Measurements from ENCODE around the gene DPP7.

DPP7 gene

GRCh38 chr9:137110911-137111787 is 3.4 kb downstream of the DPP7 start:
- Histone ChIP-seq H3K4me3 (ENCODE audit: low read length) (no peak overlapping the region), H3K27me3 (ENCODE audit: control insufficient read depth, insufficient read depth, low read length) (peaks cover 11% of the 10 kb centered on the region), H3K4me1 (ENCODE audit: control insufficient read depth, insufficient read depth, low read length) (peaks cover 9% of the 10 kb centered on the region), H3K9me3 (ENCODE audit: control insufficient read depth, low read length) (no peaks in the 10 kb centered on the region), H3K36me3 (ENCODE audit: control insufficient read depth, insufficient read depth, low read length) (no peaks in the 10 kb centered on the region), H3K9ac (ENCODE audit: low read length) (no peak overlapping the region)

DNA sequence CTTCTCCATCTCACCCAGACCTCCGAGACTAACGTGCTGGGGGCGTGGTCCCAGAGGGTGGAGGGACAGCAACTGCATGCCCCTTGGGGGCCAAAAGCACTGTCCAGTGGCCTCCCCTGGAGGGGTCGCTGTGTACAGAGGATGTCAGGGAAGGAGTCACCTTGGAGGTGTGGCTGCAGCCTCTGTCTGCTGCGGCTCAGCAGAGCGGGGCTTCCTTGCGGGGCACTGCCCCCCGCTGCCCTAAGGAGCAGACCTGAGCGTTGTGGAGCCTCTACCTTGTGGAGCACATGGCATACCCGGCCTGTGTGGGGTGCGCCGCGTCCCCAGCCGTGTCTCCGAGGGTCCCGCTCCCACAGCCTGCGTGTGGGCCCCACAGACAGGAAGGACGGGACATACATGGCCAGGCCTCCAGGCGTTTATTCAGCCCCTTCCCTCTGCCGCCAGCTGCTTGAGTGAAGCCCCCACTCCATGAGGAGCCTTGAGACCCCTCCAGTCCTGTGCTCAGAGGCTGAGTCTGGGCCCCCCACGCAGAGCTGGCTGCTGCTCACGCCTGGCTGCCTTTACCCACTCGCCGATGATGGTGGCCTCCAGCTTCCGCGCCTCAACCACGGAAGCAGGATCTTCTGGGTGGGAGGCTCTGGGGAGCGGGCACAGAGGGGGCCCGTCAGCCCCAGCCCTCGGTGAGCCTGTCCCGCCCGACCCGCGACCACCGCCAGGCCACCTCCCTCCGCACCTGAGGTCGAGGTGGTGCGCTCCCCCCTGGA is 4.2 kb downstream of the DPP7 start:
- Histone ChIP-seq H3K4me1 (ENCODE audit: control insufficient read depth, insufficient read depth, low read length) (peaks cover 8% of the 10 kb centered on the region), H3K27me3 (ENCODE audit: control insufficient read depth, insufficient read depth, low read length) (peaks cover 3% of the 10 kb centered on the region), H3K4me3 (ENCODE audit: low read length) (no peak overlapping the region), H3K36me3 (ENCODE audit: control insufficient read depth, insufficient read depth, low read length) (no peaks in the 10 kb centered on the region), H3K9me3 (ENCODE audit: control insufficient read depth, low read length) (no peaks in the 10 kb centered on the region), H3K9ac (ENCODE audit: low read length) (no peak overlapping the region)

DNA sequence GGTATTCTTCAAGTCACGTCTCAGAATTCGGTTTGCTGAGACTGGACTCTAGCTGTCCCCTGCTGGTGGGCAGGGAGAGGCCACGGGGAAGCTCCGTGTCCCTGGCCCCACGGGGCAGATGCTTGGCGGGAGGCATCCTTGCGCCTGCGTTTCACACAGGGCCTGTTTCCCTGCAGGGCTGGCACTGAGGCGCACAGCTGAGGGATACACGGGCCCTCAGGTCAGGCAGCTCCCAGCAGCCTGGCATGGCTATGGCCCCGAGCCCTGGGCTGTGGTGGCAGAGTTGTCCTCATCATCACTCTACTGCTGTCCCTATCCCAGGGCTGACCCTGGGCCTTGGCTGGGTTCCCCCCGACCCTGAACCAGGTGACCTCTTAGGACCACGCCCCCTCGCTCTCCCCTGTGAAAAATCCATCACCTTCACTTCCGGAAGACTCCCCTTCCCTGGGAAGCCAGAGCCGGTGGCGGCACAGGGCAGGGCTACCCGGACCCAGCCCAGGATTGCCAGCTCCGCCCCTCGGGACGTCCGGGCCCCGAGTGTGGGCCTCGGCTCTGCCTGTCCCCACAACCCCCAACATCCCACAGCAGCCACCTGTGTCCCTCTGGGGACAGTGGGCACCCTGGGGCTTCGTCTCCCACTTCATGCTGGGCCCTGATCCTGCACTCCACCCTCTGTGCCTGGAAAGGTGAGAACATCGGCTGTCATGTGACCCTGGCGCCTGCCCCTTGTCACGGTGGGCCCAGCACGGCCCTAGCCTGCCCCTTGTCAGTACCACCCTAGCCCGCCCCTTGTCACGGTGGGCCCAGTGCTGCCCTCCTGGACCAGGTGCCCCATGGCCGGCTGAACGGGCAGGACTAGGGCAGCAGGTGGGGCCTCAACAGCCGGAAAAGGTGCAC is 5.0 kb downstream of the DPP7 start:
- Histone ChIP-seq H3K27me3 (ENCODE audit: control insufficient read depth, insufficient read depth, low read length) (no peaks in the 10 kb centered on the region), H3K9me3 (ENCODE audit: control insufficient read depth, low read length) (no peaks in the 10 kb centered on the region), H3K4me3 (ENCODE audit: low read length) (no peak overlapping the region), H3K36me3 (ENCODE audit: control insufficient read depth, insufficient read depth, low read length) (no peaks in the 10 kb centered on the region), H3K9ac (ENCODE audit: low read length) (no peak overlapping the region), H3K4me1 (ENCODE audit: control insufficient read depth, insufficient read depth, low read length) (no peaks in the 10 kb centered on the region)

DNA sequence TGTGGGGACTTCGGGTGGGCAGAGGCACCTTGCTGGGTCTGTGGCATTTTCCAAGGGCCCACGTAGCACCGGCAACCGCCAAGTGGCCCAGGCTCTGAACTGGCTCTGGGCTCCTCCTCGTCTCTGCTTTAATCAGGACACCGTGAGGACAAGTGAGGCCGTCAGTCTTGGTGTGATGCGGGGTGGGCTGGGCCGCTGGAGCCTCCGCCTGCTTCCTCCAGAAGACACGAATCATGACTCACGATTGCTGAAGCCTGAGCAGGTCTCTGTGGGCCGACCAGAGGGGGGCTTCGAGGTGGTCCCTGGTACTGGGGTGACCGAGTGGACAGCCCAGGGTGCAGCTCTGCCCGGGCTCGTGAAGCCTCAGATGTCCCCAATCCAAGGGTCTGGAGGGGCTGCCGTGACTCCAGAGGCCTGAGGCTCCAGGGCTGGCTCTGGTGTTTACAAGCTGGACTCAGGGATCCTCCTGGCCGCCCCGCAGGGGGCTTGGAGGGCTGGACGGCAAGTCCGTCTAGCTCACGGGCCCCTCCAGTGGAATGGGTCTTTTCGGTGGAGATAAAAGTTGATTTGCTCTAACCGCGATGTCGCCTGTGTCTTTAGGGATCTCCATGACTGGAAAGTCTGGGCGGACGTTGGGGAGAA is 5.8 kb downstream of the DPP7 start:
- Histone ChIP-seq H3K27me3 (ENCODE audit: control insufficient read depth, insufficient read depth, low read length) (no peaks in the 10 kb centered on the region), H3K9ac (ENCODE audit: low read length) (no peak overlapping the region), H3K9me3 (ENCODE audit: control insufficient read depth, low read length) (no peaks in the 10 kb centered on the region), H3K36me3 (ENCODE audit: control insufficient read depth, insufficient read depth, low read length) (peaks cover 3% of the 10 kb centered on the region), H3K4me1 (ENCODE audit: control insufficient read depth, insufficient read depth, low read length) (no peaks in the 10 kb centered on the region), H3K4me3 (ENCODE audit: low read length) (no peak overlapping the region)

- H3K36me3 ChIP-seq (ENCODE audit: control insufficient read depth, insufficient read depth, low read length), result peaks cover 6% of the 10 kb centered on the region
- H3K4me3 ChIP-seq (ENCODE audit: low read length), result no peak overlapping the region
- no peaks in the 10 kb centered on the region for H3K4me1 ChIP-seq (ENCODE audit: control insufficient read depth, insufficient read depth, low read length)
- no peak overlapping the region for H3K9ac ChIP-seq (ENCODE audit: low read length)
- H3K9me3 ChIP-seq (ENCODE audit: control insufficient read depth, low read length), result no peaks in the 10 kb centered on the region
- no peaks in the 10 kb centered on the region for H3K27me3 ChIP-seq (ENCODE audit: control insufficient read depth, insufficient read depth, low read length)
Measured at GRCh38 chr9:137107982-137108381, 6.6 kb downstream of the DPP7 start.

DNA sequence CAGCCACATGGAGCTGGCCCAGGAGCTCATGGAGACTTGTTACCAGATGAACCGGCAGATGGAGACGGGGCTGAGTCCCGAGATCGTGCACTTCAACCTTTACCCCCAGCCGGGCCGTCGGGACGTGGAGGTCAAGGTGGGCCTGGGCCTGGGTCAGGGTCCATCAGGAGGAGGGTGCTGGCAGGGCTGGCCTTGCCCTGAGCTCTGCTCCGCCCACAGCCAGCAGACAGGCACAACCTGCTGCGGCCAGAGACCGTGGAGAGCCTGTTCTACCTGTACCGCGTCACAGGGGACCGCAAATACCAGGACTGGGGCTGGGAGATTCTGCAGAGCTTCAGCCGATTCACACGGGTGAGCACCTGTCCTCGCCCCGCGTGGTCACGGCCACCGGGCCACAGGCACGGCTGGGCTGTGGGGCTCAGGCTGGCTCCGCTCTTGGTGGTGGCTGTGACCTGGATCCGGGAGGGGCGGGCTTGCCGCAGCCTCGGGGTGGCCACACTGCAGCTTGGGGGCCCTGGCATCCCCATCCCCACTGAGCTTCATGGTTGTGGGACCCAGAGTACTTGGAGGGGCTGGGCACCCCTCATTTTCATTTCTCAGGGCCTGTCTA is 7.1 kb downstream of the DPP7 start:
- Histone ChIP-seq H3K27me3 (ENCODE audit: control insufficient read depth, insufficient read depth, low read length) (no peaks in the 10 kb centered on the region), H3K9ac (ENCODE audit: low read length) (no peak overlapping the region), H3K9me3 (ENCODE audit: control insufficient read depth, low read length) (no peaks in the 10 kb centered on the region), H3K4me3 (ENCODE audit: low read length) (no peak overlapping the region), H3K4me1 (ENCODE audit: control insufficient read depth, insufficient read depth, low read length) (no peaks in the 10 kb centered on the region), H3K36me3 (ENCODE audit: control insufficient read depth, insufficient read depth, low read length) (peaks cover 9% of the 10 kb centered on the region)

- Histone ChIP-seq H3K4me1 (ENCODE audit: control insufficient read depth, insufficient read depth, low read length) (no peaks in the 10 kb centered on the region), H3K36me3 (ENCODE audit: control insufficient read depth, insufficient read depth, low read length) (peaks cover 16% of the 10 kb centered on the region), H3K27me3 (ENCODE audit: control insufficient read depth, insufficient read depth, low read length) (no peaks in the 10 kb centered on the region), H3K9ac (ENCODE audit: low read length) (no peak overlapping the region), H3K9me3 (ENCODE audit: control insufficient read depth, low read length) (no peaks in the 10 kb centered on the region), H3K4me3 (ENCODE audit: low read length) (no peak overlapping the region)
Measured at GRCh38 chr9:137106662-137107250, 7.8 kb downstream of the DPP7 start.

DNA sequence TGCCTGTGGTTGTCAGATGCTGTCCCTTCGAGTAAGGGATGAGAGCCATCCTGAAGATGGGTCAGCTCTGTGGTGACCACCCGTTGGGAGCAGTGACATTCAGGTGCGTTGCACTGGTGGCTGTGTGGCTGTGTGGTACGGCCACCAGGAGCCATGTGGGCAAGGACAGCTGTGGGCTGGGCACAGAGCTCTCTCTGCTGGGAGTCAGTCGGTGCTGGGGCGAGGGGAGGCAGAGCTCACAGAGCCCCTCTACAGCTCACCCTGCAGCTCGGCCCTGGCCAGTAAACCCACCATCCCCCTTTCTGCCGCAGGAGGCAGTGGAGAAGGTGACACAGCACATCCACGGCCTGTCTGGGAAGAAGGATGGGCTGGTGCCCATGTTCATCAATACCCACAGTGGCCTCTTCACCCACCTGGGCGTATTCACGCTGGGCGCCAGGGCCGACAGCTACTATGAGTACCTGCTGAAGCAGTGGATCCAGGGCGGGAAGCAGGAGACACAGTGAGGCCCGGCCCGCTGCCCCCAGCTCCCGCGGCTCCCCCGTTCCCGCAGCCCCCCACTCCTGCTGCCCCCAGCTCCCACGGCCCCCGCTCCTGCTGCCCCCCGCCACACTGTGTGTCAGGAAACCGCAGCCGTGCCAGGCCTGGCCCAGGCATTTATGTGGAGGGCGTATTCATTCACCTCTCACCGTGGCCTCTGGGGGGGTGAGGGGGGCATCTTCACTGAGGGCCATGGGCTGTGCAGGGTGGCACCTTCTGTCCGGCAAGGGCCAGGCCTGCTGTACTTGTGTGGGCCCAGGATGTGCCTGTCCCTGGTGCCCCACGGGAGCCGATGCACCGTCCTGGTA is 8.5 kb downstream of the DPP7 start:
- H3K9me3 ChIP-seq (ENCODE audit: control insufficient read depth, low read length), result no peaks in the 10 kb centered on the region
- H3K4me3 ChIP-seq (ENCODE audit: low read length), result no peak overlapping the region
- H3K27me3 ChIP-seq (ENCODE audit: control insufficient read depth, insufficient read depth, low read length), result no peaks in the 10 kb centered on the region
- H3K4me1 ChIP-seq (ENCODE audit: control insufficient read depth, insufficient read depth, low read length), result no peaks in the 10 kb centered on the region
- H3K36me3 ChIP-seq (ENCODE audit: control insufficient read depth, insufficient read depth, low read length), result peaks cover 17% of the 10 kb centered on the region
- no peak overlapping the region for H3K9ac ChIP-seq (ENCODE audit: low read length)

- Histone ChIP-seq H3K4me1 (ENCODE audit: control insufficient read depth, insufficient read depth, low read length) (no peaks in the 10 kb centered on the region), H3K36me3 (ENCODE audit: control insufficient read depth, insufficient read depth, low read length) (peaks cover 19% of the 10 kb centered on the region), H3K27me3 (ENCODE audit: control insufficient read depth, insufficient read depth, low read length) (no peaks in the 10 kb centered on the region), H3K9ac (ENCODE audit: low read length) (no peak overlapping the region), H3K4me3 (ENCODE audit: low read length) (no peak overlapping the region), H3K9me3 (ENCODE audit: control insufficient read depth, low read length) (no peaks in the 10 kb centered on the region)
Measured at GRCh38 chr9:137103206-137103999, 11.1 kb downstream of the DPP7 start.

DNA sequence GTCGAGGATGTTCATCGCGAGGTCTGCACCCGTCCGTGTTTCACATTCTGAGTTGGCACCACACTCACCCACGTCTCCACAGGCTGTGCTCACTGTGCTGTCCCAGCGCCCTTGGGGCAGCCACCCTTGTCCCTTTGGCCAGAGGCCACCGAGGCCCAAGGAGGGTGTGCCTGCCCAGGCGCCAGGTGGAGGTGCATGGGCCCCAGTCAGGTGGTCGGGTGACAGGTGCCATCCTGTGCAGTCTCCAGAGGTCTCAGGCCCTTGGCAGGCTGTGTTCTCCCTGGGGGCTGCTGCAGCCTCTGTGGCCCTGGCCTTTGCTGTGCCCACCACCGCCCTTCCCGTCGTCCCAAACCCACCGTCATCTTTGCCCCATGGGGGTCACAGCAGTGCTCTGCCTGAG is 15.3 kb downstream of the DPP7 start:
- H3K9me3 ChIP-seq (ENCODE audit: control insufficient read depth, low read length), result no peaks in the 10 kb centered on the region
- no peak overlapping the region for H3K4me3 ChIP-seq (ENCODE audit: low read length)
- H3K36me3 ChIP-seq (ENCODE audit: control insufficient read depth, insufficient read depth, low read length), result peaks cover 31% of the 10 kb centered on the region
- H3K27me3 ChIP-seq (ENCODE audit: control insufficient read depth, insufficient read depth, low read length), result no peaks in the 10 kb centered on the region
- H3K9ac ChIP-seq (ENCODE audit: low read length), result no peak overlapping the region
- no peaks in the 10 kb centered on the region for H3K4me1 ChIP-seq (ENCODE audit: control insufficient read depth, insufficient read depth, low read length)

Measured in mucosa of stomach (tissue), 1 donor.